ENCODE data around the gene DPM2.

DNA sequence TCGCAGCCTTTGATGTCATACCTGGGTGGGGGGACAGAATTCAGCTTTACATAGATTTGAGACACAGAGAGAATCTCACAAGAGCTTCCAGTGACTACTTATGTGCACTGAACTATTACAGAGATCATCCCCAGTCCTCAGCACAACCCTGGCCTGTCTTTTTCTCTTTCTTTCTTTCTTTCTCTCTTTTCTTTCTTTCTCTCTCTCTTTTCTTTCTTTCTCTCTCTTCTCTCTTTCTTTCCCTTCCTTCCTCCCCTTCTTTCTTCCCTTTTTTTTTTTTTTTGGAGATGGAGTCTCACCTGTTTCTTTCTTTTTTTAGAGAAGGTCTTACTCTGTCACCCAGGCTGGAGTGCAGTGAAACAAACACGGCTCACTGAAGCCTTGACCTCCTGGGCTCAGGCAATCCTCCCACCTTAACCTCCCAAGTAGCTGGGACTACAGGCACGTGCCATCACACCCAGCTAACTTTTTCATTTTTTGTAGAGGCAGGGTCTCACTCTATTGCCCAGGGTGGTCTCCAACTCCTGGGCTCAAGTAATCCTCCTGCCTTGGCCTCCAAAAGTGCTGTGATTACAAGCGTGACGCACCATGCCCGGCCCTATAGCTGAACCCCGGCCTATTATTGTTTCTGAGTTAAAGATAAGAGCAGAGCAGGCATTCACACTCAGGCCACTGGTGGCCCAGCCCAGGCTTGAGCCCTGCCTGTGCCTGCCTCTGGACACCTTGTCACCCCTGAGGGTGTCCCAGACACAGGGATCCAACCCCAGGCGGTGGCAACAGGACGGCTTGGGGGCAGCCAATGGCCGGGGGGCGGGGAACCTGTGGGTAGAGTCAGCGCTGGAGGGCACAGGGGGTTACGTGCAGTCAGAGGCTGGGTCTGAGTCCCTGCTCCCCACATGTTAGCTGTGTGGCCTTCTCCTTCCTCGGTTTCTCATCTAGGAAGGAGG, 11.4 kb downstream of the DPM2 start:
- TF ChIP-seq, protein P1, sequence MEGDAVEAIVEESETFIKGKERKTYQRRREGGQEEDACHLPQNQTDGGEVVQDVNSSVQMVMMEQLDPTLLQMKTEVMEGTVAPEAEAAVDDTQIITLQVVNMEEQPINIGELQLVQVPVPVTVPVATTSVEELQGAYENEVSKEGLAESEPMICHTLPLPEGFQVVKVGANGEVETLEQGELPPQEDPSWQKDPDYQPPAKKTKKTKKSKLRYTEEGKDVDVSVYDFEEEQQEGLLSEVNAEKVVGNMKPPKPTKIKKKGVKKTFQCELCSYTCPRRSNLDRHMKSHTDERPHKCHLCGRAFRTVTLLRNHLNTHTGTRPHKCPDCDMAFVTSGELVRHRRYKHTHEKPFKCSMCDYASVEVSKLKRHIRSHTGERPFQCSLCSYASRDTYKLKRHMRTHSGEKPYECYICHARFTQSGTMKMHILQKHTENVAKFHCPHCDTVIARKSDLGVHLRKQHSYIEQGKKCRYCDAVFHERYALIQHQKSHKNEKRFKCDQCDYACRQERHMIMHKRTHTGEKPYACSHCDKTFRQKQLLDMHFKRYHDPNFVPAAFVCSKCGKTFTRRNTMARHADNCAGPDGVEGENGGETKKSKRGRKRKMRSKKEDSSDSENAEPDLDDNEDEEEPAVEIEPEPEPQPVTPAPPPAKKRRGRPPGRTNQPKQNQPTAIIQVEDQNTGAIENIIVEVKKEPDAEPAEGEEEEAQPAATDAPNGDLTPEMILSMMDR (IDR thresholded peaks at IDR 0.05): no peak
- TF ChIP-seq EP300 (IDR thresholded peaks at IDR 0.05) (no peak), POLR2A (IDR thresholded peaks at IDR 0.05) (no peak)
